NCI-H1436 (cell line): Measurements from ENCODE around the gene ARF1.

ENCODE experiments used
- DNase-seq: peaks from one replicate; lab custom pipeline; 2025; lab: John Stamatoyannopoulos, UW

The ARF1 gene

GRCh38 chr1:228088586-228089498 lies 6.3 kb downstream of the ARF1 start:
- no peak for DNase-seq

GRCh38 chr1:228089519-228090380 lies 7.2 kb downstream of the ARF1 start:
- no peak for DNase-seq

GRCh38 chr1:228090613-228091081 lies 8.1 kb downstream of the ARF1 start:
- no peak for DNase-seq

GRCh38 chr1:228091084-228091483 lies 8.6 kb downstream of the ARF1 start:
- DNase-seq: no peak

GRCh38 chr1:228092342-228093049 lies 10.0 kb downstream of the ARF1 start:
- no peak for DNase-seq

- no peak for DNase-seq
These were observed 10.8 kb downstream of the ARF1 start for GRCh38 chr1:228093050-228093906.

GRCh38 chr1:228094432-228095016 lies 12.0 kb downstream of the ARF1 start:
- no peak for DNase-seq

- DNase-seq: no peak
These were observed 12.7 kb downstream of the ARF1 start for GRCh38 chr1:228095161-228095560.

GRCh38 chr1:228095938-228096337 lies 13.4 kb downstream of the ARF1 start:
- DNase-seq: no peak

- DNase-seq: no peak
These were observed 14.2 kb downstream of the ARF1 start for GRCh38 chr1:228096416-228097332.

- no peak for DNase-seq
These were observed 15.0 kb downstream of the ARF1 start for GRCh38 chr1:228097333-228098081.

GRCh38 chr1:228098323-228098931 lies 15.9 kb downstream of the ARF1 start:
- DNase-seq: no peak

GRCh38 chr1:228099331-228099732 lies 16.8 kb downstream of the ARF1 start:
- DNase-seq: no peak

- DNase-seq: no peak
These were observed 18.5 kb downstream of the ARF1 start for GRCh38 chr1:228100822-228101613.

GRCh38 chr1:228101614-228101993 lies 19.1 kb downstream of the ARF1 start:
- no peak for DNase-seq

- DNase-seq: peak; percentile 49
These were observed 19.7 kb downstream of the ARF1 start for GRCh38 chr1:228101994-228102790.
